SKM-1 (cell line): ENCODE results near the gene ZFAND2A.

ENCODE experiments used
- DNase-seq: peaks from one replicate; lab custom pipeline; 2025; ENCODE audit not compliant: unreplicated experiment; lab: John Stamatoyannopoulos, UW

Gene ZFAND2A

DNA sequence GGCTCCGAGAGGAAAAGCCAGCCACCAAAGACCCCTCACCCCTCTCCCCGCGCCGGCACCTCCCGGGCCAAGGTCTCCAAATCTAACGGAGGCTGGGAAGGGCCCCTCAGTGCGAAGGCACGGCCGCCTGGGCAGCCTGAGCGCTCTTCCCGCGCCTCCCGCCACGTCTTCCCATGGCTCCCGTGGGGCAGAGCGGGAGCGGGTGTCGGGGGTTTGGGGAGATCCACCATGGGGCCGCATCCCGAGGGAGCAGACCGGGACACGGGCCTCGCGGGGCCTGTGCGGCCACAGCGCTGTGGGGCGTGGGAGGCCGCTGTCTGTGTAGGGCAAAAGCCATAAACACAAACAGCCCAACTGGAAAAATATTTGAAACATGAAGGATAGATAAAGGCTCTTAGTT lies 49.6 kb downstream of the ZFAND2A start:
- DNase-seq, result no peak

DNA sequence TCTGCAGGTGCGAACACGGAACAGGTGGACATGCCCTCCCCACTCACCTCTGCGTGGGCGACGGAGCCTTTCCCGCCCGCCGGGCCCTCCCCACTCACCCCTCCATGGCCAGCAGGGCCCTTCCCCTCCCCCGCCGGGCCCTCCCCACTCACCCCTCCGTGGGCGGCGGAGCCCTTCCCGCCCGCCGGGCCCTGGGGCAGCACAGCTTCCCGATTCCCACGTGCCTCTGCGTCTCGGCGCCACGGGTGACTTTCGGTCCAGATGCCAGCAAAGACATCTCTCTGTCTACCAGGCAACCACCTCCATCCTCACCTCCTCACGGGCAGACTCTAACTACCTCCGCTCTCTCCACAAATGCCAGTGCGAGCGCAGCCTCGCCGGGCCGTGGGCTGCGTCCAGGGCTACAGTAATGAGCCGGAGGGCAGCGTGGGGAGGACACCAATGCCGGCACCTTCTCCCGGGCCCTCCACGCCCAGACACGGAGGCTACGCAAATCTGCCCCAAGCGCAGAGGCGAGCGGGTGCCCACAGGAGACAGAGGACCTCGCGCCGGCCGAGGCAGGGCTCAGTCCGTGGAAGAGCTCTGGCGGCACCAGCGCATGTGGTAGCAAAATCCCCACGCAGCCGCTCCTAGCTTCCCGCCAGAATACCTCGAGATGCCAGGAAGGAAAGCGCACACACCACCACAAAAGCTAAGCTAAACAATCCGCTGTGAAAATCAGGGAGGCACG lies 50.2 kb downstream of the ZFAND2A start:
- DNase-seq, result no peak

DNA sequence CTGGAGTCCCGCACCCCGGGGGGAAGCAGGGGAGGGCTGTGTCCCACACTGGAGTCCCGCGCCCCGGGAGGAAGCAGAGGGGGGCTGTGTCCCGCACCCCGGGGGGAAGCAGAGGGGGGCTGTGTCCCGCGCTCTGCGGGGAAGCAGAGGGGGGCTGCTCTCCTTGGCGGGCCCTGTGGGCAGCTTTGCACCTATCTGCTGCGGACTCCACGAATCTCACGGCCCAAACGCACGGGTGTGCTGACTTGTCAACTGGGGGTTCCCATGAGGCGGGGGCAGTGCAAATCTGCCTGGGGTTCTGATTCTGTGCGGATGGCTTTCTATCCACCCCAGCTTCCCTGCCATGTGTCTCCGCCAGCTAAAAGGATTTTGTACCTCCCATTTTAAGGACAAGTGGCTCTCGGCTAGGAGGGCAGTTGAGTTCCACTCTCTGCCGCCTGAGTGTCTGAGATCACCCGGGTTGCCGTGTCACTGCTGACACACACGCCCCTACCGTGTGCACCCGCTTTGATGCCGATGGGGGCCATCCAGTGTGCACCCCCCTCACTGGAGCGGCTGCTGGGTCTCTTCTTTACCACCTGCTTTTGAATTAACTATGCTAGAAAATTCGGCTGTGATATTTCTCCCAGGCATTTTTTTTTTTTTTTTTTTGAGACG lies 51.6 kb downstream of the ZFAND2A start:
- no peak for DNase-seq

DNA sequence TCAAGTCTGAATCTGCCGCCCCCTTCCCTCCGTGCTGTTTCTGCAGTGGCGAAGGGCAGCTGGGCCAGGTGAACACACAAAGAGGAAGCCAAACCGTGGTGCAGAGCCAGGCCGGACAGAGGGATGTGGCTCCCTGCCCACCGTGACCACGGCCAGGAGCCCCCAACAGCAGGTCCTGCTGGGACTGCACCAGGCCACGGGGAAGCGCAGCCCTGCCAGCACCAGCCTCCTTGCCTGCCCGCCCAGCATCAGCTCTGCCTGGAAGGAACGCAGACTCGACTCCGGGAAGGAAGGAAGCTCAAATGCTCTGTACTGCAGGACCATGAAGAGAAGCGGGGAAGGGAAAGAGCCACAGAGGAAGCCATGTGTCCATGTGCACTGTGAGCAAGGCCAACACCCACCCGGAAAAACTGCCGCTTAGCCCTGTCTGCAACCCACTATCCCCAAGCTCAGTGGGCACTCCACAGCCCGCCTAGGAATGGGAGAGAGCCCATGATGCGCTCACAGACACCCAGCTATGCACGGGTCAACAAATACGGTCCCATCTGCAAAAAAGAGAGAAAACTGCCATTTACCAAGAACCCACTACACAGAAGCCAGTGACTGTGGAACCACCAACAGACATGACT lies 53.1 kb downstream of the ZFAND2A start:
- no peak for DNase-seq

DNA sequence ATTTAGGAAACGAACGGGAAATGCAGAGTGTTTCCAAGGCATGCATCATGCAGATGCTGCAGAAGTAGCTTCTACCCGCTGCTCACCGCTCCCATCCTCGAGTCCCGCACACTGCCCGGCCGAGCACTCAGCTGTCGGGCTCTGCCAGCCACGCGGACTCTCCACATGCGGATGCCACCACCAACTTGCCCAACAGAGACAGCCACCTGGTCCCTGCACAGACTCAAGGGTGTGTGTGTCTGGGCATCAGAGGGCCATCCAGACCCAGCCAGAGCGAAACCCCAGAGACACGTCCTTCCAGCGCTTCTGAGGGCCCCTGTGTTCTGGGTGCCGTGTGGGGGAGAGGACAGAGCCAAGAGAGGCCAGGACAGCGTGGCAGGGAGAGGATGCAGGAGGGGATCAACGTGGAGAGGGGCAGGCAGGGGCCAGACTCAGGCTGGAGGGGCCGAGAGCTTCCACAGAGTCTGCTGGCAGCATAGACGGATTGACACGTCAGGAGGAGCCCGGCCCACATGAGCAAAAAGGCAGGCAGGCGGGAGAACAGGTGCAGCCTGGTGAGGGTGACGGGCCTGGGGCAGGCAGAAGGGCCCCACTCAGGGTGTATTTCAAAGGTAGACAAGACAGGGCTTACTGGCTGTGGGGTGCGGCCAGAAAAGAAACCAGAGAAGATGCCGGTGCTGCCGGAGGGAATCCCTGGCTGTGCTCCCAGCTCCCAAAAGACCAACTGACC lies 53.8 kb downstream of the ZFAND2A start:
- no peak for DNase-seq

DNA sequence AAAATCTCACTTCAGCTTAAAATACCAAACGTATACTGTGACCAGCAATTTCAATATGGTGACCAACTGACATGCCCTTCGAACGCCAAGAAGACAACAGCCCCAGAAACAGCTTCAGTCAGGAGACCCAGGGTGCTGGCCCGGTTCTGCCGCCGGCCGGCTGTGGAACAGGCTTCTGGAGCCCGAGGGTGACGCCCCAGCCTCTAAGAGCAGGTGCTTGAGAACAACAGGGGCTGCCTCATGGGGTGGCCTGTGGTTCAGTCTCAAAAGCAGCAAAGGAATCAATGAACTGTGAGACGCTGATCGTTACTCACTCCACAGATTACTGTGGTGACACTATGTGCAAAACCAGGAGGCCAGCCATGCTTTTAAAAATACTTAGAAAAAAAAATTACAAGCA lies 54.8 kb downstream of the ZFAND2A start:
- DNase-seq, result no peak

DNA sequence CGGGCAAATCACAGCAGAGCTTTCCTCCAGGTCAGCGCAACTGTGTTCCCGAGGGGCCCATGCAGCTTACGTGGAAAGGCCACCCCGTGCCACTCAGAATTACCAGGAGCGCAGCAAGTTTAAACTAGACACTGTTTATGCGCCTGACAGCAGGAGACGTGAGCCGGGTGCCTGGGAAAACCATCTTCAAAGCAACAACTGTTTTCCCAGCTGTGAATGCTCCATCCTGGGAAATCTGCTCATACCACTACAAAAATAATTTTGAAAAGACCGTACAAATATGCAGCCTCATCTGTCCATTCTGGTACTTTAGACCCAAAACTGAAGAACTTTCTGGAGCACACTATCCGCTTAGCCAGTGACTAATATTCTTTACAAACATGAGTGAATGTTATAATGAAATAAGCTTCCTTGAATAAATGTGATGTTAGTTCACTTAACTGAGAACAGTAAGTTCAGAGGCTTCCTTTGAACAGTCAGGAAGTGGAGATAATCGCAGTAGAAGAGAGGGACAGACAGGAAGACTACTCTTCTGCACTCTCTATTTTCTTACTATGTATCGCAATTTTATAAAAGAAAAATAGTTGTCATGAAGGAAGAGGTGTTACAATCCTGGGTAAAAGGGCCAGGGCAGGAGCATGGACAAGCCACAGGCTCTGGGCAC lies 55.3 kb downstream of the ZFAND2A start:
- DNase-seq, result no peak

DNA sequence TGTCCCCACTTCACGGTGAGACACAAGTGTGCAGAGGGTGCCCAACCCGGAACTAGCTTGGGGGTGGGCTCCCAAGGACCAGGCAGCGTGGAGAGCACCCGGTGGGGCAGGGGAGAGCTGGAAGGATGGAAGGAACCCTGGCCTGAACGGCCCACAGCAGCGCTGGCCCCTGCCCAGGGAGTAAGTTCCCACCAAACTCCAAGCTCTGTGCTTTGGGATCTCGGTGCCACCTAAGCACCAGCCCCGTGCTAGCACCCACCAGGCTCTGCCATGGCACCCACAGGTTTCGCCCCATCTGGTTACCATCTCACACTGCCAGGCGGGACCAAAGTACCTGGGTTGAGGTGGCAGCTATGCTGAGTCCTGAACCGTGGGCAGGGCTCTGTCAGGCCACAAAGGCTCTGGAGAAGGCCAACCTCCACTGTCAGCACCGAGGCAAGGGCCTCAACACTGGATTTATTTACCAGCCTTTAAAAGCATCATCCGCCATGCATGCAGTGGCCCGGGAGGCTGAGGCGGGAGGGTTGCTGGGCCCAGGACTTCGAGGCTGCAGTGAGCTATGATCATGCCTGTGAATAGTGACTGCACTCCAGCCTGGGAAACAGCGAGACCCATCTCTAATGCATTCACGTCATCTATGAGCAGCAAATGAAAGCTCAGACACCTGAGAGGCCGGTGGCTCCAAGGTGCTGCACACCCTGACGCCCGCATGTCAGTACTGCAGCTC lies 56.0 kb downstream of the ZFAND2A start:
- no peak for DNase-seq

DNA sequence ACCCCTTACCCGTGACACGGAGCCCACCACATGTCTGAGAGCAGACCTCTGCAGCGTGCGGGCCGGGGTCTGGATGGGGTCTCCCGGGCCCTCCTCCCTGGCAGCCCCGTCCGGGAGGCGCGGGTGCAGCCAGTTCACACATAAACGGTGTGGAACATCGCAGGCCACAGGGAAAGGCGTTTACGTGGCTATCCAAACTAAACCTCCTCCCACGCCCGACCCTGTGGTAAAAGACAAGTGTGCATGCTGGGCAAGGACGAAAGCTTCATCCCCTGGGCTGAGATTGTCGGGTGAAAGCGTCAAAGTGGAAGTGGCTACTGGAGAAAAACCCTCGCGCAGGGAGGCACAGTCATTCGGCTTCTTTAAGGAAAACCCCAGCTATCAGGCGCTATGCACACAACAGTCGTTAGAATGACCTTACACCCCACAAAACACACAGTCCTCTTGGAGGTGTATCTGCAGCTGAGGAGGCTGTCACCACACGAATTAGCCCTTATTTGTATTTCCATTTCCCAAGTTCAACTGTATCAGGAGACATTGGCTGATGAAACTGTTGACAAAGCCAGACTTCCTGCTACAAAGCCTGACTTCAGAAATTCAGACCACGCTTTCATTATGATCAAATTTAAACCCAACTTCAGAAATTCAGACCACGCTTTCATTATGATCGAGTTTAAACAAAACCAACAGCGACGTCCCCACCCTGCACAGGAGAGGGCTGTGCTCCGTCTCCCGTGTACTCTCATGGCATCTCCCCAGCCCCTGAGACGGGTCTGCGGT lies 56.8 kb downstream of the ZFAND2A start:
- no peak for DNase-seq
